ENCODE results near the gene FAM83G.

DNA sequence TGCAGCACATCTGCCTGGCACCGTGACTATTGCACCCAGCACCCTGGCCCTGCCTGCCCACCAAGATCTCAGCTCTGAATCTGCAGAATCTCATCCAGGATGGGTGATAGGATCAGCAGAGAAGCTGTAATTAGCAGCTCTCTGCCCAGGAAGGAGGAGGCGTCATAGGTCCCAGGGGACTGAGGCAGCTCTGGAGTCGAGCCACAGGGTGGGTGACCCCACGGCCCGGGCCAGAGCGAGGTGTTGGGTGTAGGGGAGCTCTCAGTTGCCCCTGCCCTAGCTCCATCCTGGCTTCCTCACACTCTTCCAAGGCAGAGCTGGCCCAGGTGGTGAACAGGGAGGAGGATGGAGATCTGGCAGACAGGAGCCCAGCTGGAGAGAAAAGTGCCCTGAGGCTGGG is 18.2 kb upstream of the FAM83G start:
- no peak for TF ChIP-seq POLR2A (IDR thresholded peaks at IDR 0.05; ENCODE audit: low read length)
- no peak for TF ChIP-seq GATA1 (IDR thresholded peaks at IDR 0.05; ENCODE audit: low read depth, low read length)
